Activated T-cell treated with anti-CD3 and anti-CD28 coated beads, Interleukin-2, amount 50 U/mL, for 48 hours (primary cell): ENCODE measurements around the gene SH3RF1.
"Not testable (repeated sequence)": the region's sequence is repeated elsewhere in the genome, so short reads cannot be mapped to it uniquely, and the experiment has no call there.

ENCODE experiments used
- DNase-seq, 2 experiments: peaks; one replicate each; pipeline ENCODE4 v3.0.0-alpha.2; 2020

The SH3RF1 gene

GRCh38 chr4:169222761-169223160, 48.0 kb downstream of the SH3RF1 start:
- no peak for DNase-seq

GRCh38 chr4:169221662-169222061, 49.1 kb downstream of the SH3RF1 start:
- no peak for DNase-seq

GRCh38 chr4:169220854-169221411, 49.8 kb downstream of the SH3RF1 start:
- no peak for DNase-seq

GRCh38 chr4:169220447-169220846, 50.3 kb downstream of the SH3RF1 start:
- no peak for DNase-seq

- no peak for DNase-seq
Measured at GRCh38 chr4:169219440-169219839, 51.3 kb downstream of the SH3RF1 start.

- no peak for DNase-seq
Measured at GRCh38 chr4:169215656-169216055, 55.1 kb downstream of the SH3RF1 start.

- no peak for DNase-seq
Measured at GRCh38 chr4:169212981-169213380, 57.8 kb downstream of the SH3RF1 start.

- DNase-seq, result no peak
Measured at GRCh38 chr4:169210504-169211118, 60.1 kb downstream of the SH3RF1 start.

- no peak for DNase-seq
Measured at GRCh38 chr4:169209388-169209883, 61.3 kb downstream of the SH3RF1 start.

- no peak for DNase-seq
Measured at GRCh38 chr4:169208516-169208915, 62.2 kb downstream of the SH3RF1 start.

GRCh38 chr4:169208090-169208455, 62.7 kb downstream of the SH3RF1 start:
- no peak for DNase-seq

GRCh38 chr4:169207436-169208089, 63.2 kb downstream of the SH3RF1 start:
- DNase-seq, result no peak

GRCh38 chr4:169205744-169206080, 65.0 kb downstream of the SH3RF1 start:
- DNase-seq, result no peak

GRCh38 chr4:169205075-169205743, 65.5 kb downstream of the SH3RF1 start:
- no peak for DNase-seq

GRCh38 chr4:169203891-169204290, 66.9 kb downstream of the SH3RF1 start:
- no peak for DNase-seq

- not testable (repeated sequence) for DNase-seq
Measured at GRCh38 chr4:169203278-169203677, 67.5 kb downstream of the SH3RF1 start.

GRCh38 chr4:169202878-169203277, 67.9 kb downstream of the SH3RF1 start:
- DNase-seq, result no peak

GRCh38 chr4:169202145-169202699, 68.5 kb downstream of the SH3RF1 start:
- no peak for DNase-seq

- DNase-seq, result no peak
Measured at GRCh38 chr4:169201222-169202144, 69.3 kb downstream of the SH3RF1 start.

GRCh38 chr4:169200361-169201030, 70.3 kb downstream of the SH3RF1 start:
- no peak for DNase-seq

GRCh38 chr4:169199184-169199583, 71.6 kb downstream of the SH3RF1 start:
- DNase-seq, result no peak

- no peak for DNase-seq
Measured at GRCh38 chr4:169198167-169198566, 72.6 kb downstream of the SH3RF1 start.
